HepG2 (cell line): ENCODE measurements around the gene MYL6B. TPM values are rescaled to one million over a fixed set of nuclear protein-coding genes. Genes with fewer than 3 reads are reported as not detected.

ENCODE experiments used
- CENPX ChIP-seq: sonication (generic); formaldehyde crosslinking; IDR thresholded peaks from 2 replicates; pipeline ENCODE4 v1.9.0; 2021; ENCODE audit warnings: mild to moderate bottlenecking, missing genetic modification reagents, moderate library complexity
- DNMT3B ChIP-seq: conservative IDR thresholded peaks from 2 replicates; pipeline ENCODE4 v1.6.1; 2016; ENCODE audit warnings: missing biosample characterization, control low read depth
- EED ChIP-seq: sonication (generic); formaldehyde crosslinking; IDR thresholded peaks from 2 replicates; pipeline ENCODE4 v1.5.0; 2020; ENCODE audit warnings: mild to moderate bottlenecking, missing genetic modification reagents
- ERF ChIP-seq: IDR thresholded peaks from 2 replicates; pipeline ENCODE4 v1.6.1; 2018; ENCODE audit warnings: missing biosample characterization, missing genetic modification reagents
- FUBP1 ChIP-seq: sonication (generic); formaldehyde crosslinking; IDR thresholded peaks from 2 replicates; pipeline ENCODE4 v1.5.1; 2020; ENCODE audit warnings: missing genetic modification reagents, mild to moderate bottlenecking, borderline replicate concordance
- GABPB1 ChIP-seq: IDR thresholded peaks from 2 replicates; pipeline ENCODE4 v1.6.1; 2016; ENCODE audit warnings: mild to moderate bottlenecking, missing genetic modification reagents, moderate library complexity, missing compliant biosample characterization
- HOXA9 ChIP-seq: sonication (generic); formaldehyde crosslinking; IDR thresholded peaks from 2 replicates; pipeline ENCODE4 v1.8.1; 2022; ENCODE audit warnings: missing genetic modification reagents, mild to moderate bottlenecking, moderate library complexity, borderline replicate concordance
- JUNB ChIP-seq: sonication (generic); formaldehyde crosslinking; IDR thresholded peaks from 2 replicates; pipeline ENCODE4 v1.8.0; 2022; ENCODE audit warnings: missing genetic modification reagents, mild to moderate bottlenecking, borderline replicate concordance
- MAX ChIP-seq: IDR thresholded peaks from 2 replicates; pipeline ENCODE4 v1.6.1; 2012; ENCODE audit warnings: inconsistent platforms
- NR2F6 ChIP-seq, 2 experiments: IDR thresholded peaks; 2 replicates each; pipeline ENCODE4 v1.6.1; 2016; ENCODE audit warnings: antibody characterized with exemption in 1 of 2, mild to moderate bottlenecking in 1 of 2
- PATZ1 ChIP-seq: sonication (generic); formaldehyde crosslinking; IDR thresholded peaks from 2 replicates; pipeline ENCODE4 v1.4.0; 2020; ENCODE audit warnings: missing genetic modification reagents
- TEF ChIP-seq: sonication (generic); formaldehyde crosslinking; IDR thresholded peaks from 2 replicates; pipeline ENCODE4 v1.5.0; 2020; ENCODE audit warnings: missing genetic modification reagents
- TSC22D2 ChIP-seq: sonication (generic); formaldehyde crosslinking; IDR thresholded peaks from 2 replicates; pipeline ENCODE4 v1.5.1; 2020; ENCODE audit warnings: missing genetic modification reagents, mild to moderate bottlenecking, borderline replicate concordance
- ZBTB39 ChIP-seq: sonication (generic); formaldehyde crosslinking; IDR thresholded peaks from 2 replicates; pipeline ENCODE4 v1.5.0; 2020; ENCODE audit warnings: missing genetic modification reagents
- ZEB1 ChIP-seq: IDR thresholded peaks from 2 replicates; pipeline ENCODE4 v1.6.1; 2012; ENCODE audit warnings: mild to moderate bottlenecking, low read depth, inconsistent platforms; ENCODE audit not compliant: insufficient replicate concordance
- ZMAT3 ChIP-seq: sonication (generic); formaldehyde crosslinking; conservative IDR thresholded peaks from 2 replicates; pipeline ENCODE4 v1.7.0; 2021; ENCODE audit warnings: missing genetic modification reagents
- ZNF232 ChIP-seq: sonication (generic); formaldehyde crosslinking; IDR thresholded peaks from 2 replicates; pipeline ENCODE4 v1.4.0; 2020; ENCODE audit warnings: missing genetic modification reagents, borderline replicate concordance
- ZNF335 ChIP-seq: sonication (generic); formaldehyde crosslinking; IDR thresholded peaks from 2 replicates; pipeline ENCODE4 v1.4.0; 2020; ENCODE audit warnings: missing genetic modification reagents
- ZNF468 ChIP-seq: sonication (generic); formaldehyde crosslinking; IDR thresholded peaks from 2 replicates; pipeline ENCODE4 v1.8.0; 2022; ENCODE audit warnings: mild to moderate bottlenecking, moderate library complexity, missing genetic modification reagents
- ZNF616 ChIP-seq: sonication (generic); formaldehyde crosslinking; IDR thresholded peaks from 2 replicates; pipeline ENCODE4 v1.5.0; 2020; ENCODE audit warnings: low read depth, mild to moderate bottlenecking, missing genetic modification reagents
- ZNF724P ChIP-seq: sonication (generic); formaldehyde crosslinking; IDR thresholded peaks from 2 replicates; pipeline ENCODE4 v1.8.0; 2022; ENCODE audit warnings: missing genetic modification reagents, borderline replicate concordance
- ZNF788 ChIP-seq: sonication (generic); formaldehyde crosslinking; IDR thresholded peaks from 2 replicates; pipeline ENCODE4 v1.5.0; 2020; ENCODE audit warnings: mild to moderate bottlenecking, missing genetic modification reagents, borderline replicate concordance
- polyA plus RNA-seq, 8 experiments: library from polyadenylated mRNA; depleted of rRNA in 3 of 8; stranded (reverse) in 7 of 8; unstranded in 1 of 8; fragments of >200 nt; fragmentation: Illumina TruSeq in 4 of 8; extraction: Trizol in 4 of 8; gene quantifications; 2 replicates each; pipeline versions ENCODE4 v1.2.1 to v1.2.3, GENCODE V29; 2011 to 2016; ENCODE audit warnings: low read depth in 4 of 8, missing spikeins in 1 of 8, mixed read lengths in 1 of 8; ENCODE audit not compliant: insufficient read depth in 1 of 8
- total RNA-seq, 5 experiments: library from RNA; depleted of rRNA; stranded (reverse); fragments of >200 nt; fragmentation: Illumina TruSeq; extraction: Trizol; gene quantifications; 2 replicates each; pipeline ENCODE4 v1.2.3, GENCODE V29; 2016; ENCODE audit warnings: low read depth in 1 of 5

The MYL6B gene
- total and polyA plus RNA-seq, 2 of the 13 experiments (the other 11 are each of a cell fraction or from before 2014, with no cell fraction given) = 75.7 to 88.7 TPM

- TF ChIP-seq JUNB (CRISPR knock-in tag) (no peak), EED (CRISPR knock-in tag) (peak; percentile 56; the same call in 1 of the 2 replicates), ZNF232 (CRISPR knock-in tag) (0 out of 2 replicates have a peak, but pooled peaks have one; percentile 41), ZNF788 (CRISPR knock-in tag) (peak; percentile 42; the same call in 1 of the 2 replicates), ZEB1 (peak; percentile 73), CENPX (no peak), DNMT3B (CRISPR knock-in tag) (peak; percentile 82; the same call in 1 of the 2 replicates), ZNF335 (CRISPR knock-in tag) (peak; percentile 76; the same call in 1 of the 2 replicates), MAX (peak; percentile 84), HOXA9 (CRISPR knock-in tag) (no peak; the same call in 1 of the 2 replicates), TEF (CRISPR knock-in tag) (peak; percentile 81), ERF (CRISPR knock-in tag) (peak; percentile 82; the same call in 1 of the 2 replicates), PATZ1 (CRISPR knock-in tag) (peak; percentile 88), NR2F6 (IDR thresholded peaks at IDR 0.05) (peak; percentile 29; the same call in 1 of the 2 replicates), NR2F6 (CRISPR knock-in tag; IDR thresholded peaks at IDR 0.05) (peak; percentile 33; the same call in 1 of the 2 replicates), ZBTB39 (CRISPR knock-in tag) (no peak), ZNF724P (CRISPR knock-in tag) (no peak), ZNF468 (no peak), FUBP1 (no peak), GABPB1 (CRISPR knock-in tag) (peak; percentile 94), TSC22D2 (CRISPR knock-in tag) (peak; percentile 83; the same call in 1 of the 2 replicates), ZNF616 (CRISPR knock-in tag) (0 out of 2 replicates have a peak, but pooled peaks have one; percentile 36), ZMAT3 (CRISPR knock-in tag) (no peak)
These were observed 35.9 kb upstream of the MYL6B start, which contains the start of gene RPL41 (continued) for GRCh38 chr12:56116267-56117081.
